Urinary bladder (tissue), 4 donors: ENCODE results near the gene CCSER1. TPM values are rescaled to one million over a fixed set of nuclear protein-coding genes. Genes with fewer than 3 reads are reported as not detected.
A peak's percentile ranks its signal among the peaks of the same experiment; 100 is the strongest.
"Not testable (repeated sequence)": the region's sequence is repeated elsewhere in the genome, so short reads cannot be mapped to it uniquely, and the experiment has no call there.

Source experiments
- DNase-seq: peaks from one replicate; pipeline ENCODE4 v3.0.0-alpha.2; 2015; ENCODE audit errors: extremely low spot score
- H3K27ac ChIP-seq: one replicate; pipeline ENCODE4 v1.5.1; 2013; ENCODE audit warnings: low read depth, mild to moderate bottlenecking, moderate library complexity
- H3K36me3 ChIP-seq: one replicate; pipeline ENCODE4 v1.6.1; 2013; ENCODE audit warnings: mild to moderate bottlenecking, moderate library complexity; ENCODE audit not compliant: insufficient read depth
- H3K4me1 ChIP-seq: one replicate; pipeline ENCODE4 v1.6.1; 2013; ENCODE audit warnings: mild to moderate bottlenecking, moderate library complexity; ENCODE audit not compliant: insufficient read depth
- H3K4me3 ChIP-seq: one replicate; pipeline ENCODE4 v1.5.1; 2013; ENCODE audit warnings: low read depth, low read length
- WGBS: extraction: QIAGEN DNeasy Blood & Tissue Kit; methylation state at CpG from one replicate; pipeline ENCODE4 v1.1.7; 2013; 5-methylcytosine and 5-hydroxymethylcytosine counted together
- polyA plus RNA-seq: library from polyadenylated mRNA; stranded (reverse); fragments of 200-250 nt; gene quantifications from one replicate; pipeline ENCODE4 v1.2.3, GENCODE V29; 2013
- total RNA-seq: library from RNA; depleted of rRNA; stranded (reverse); fragments of >200 nt; gene quantifications from one replicate; pipeline ENCODE4 v1.2.3, GENCODE V29; 2014
- donor health status: healthy with polysubstance abuse.
- donor health status: healthy.

CCSER1 gene
- total and polyA plus RNA-seq, 2 donors, result 1.4 to 88.0 TPM

DNA sequence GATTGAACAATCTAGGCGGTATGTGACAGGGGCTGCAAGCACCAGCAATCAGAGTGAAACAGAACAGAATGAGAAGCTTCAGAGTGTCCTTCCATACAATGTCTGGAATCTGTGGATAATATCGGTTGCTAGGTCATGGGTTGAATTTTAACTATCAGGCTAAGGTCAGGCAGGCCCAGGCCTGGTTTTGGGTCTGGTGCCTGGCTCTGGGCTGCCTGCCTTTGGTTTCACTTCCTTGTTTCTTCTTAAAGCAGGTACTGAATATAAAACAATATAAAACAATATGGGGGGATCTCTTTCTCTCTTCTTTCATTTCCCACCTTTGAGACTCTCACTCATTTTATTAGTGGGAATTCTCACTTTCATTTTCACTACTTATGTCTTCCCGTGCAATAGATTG is 962.0 kb downstream of the CCSER1 start:
- no peak for DNase-seq
- Histone ChIP-seq H3K27ac (no peak overlapping the region), H3K4me1 (no peaks in the 10 kb centered on the region), H3K36me3 (no peaks in the 10 kb centered on the region), H3K4me3 (no peak overlapping the region)
- 76% methylated on average over 3 of the region's 3 CpGs for WGBS

DNA sequence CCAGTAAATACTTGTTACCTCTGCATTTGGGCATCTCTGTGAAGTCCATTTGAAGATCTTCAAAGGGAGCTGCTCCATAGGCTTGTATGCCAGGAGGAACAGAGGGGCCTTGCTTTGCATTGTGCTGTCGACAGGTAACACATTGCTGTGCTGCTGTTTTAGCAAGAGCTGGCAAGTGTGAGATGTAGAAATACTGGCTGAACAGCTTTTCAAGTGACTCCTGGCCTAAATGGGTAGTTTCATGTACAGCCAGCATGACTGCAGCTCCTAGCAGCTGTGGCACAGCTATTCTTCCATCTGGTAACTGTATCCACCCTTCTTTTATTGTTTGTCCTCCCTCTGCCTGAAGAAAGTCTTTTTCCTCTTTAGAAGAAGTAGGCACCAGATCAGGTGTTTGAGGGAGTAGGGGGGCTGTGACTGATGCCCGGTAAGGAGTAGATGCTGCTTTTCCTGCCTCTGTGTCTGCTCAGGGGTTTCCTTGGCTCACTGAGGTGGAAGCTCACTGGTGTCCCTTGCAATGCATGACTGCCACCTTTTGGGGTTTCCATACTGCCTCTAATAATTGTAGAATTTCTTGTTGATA is 965.3 kb downstream of the CCSER1 start:
- Histone ChIP-seq H3K4me1 (no peaks in the 10 kb centered on the region), H3K36me3 (no peaks in the 10 kb centered on the region), H3K27ac (no peak overlapping the region), H3K4me3 (no peak overlapping the region)
- DNase-seq, result peak; percentile 15
- WGBS, result 73% methylated on average over 2 of the region's 2 CpGs

GRCh38 chr4:91094220-91094619 is 967.0 kb downstream of the CCSER1 start:
- WGBS, result 87% methylated on average over 5 of the region's 5 CpGs
- not testable (repeated sequence) for DNase-seq, H3K4me3 ChIP-seq, H3K4me1 ChIP-seq, H3K27ac ChIP-seq, H3K36me3 ChIP-seq

DNA sequence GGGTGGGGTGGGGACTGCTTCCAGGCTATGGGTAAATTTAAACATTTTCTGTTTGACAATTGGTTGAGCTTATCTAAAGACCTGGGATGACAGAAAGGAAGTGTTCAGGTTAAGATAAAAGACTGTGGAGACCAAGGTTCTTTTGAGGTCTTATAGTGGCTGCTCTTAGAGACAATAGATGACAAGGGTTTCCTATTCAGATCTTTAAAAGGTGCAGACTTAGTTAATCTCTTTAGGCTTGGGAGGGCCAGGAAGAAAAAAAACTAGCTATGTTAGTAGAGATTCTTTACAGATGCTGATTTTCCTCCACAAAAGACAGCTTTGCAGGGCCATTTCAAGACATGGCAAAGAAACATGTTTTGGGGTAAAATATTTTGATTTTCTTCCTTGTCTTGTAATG is 972.5 kb downstream of the CCSER1 start:
- Histone ChIP-seq H3K4me3 (no peak overlapping the region), H3K27ac (no peak overlapping the region), H3K36me3 (no peaks in the 10 kb centered on the region), H3K4me1 (no peaks in the 10 kb centered on the region)
- DNase-seq, result no peak

DNA sequence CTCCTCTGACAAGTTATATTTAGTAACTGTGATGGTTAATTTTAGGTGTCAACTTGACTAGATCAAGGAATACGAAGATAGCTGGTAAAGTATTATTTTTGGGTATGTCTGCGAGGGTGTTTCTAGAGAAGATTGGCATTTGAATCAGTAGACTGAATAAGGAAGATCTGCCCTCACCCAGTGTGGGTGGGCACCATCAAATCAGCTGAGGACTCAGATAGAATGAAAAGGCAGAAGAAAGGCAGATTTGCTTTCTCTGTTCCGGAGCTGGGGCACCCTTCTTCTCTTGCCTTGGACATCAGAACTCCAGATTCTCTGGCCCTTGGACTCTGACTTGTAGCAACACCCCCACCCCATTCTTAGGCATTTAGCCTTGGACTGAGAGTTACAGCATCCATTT is 981.6 kb downstream of the CCSER1 start:
- Histone ChIP-seq H3K27ac (no peak overlapping the region), H3K4me1 (no peaks in the 10 kb centered on the region), H3K4me3 (no peak overlapping the region), H3K36me3 (no peaks in the 10 kb centered on the region)
- 93% methylated on average over 3 of the region's 3 CpGs for WGBS
- DNase-seq, result no peak

GRCh38 chr4:91111556-91111955 is 984.4 kb downstream of the CCSER1 start:
- Histone ChIP-seq H3K4me3 (no peak overlapping the region), H3K4me1 (no peaks in the 10 kb centered on the region), H3K36me3 (no peaks in the 10 kb centered on the region), H3K27ac (no peak overlapping the region)
- no peak for DNase-seq
- WGBS, result 46% methylated on average over 1 of the region's 1 CpG

DNA sequence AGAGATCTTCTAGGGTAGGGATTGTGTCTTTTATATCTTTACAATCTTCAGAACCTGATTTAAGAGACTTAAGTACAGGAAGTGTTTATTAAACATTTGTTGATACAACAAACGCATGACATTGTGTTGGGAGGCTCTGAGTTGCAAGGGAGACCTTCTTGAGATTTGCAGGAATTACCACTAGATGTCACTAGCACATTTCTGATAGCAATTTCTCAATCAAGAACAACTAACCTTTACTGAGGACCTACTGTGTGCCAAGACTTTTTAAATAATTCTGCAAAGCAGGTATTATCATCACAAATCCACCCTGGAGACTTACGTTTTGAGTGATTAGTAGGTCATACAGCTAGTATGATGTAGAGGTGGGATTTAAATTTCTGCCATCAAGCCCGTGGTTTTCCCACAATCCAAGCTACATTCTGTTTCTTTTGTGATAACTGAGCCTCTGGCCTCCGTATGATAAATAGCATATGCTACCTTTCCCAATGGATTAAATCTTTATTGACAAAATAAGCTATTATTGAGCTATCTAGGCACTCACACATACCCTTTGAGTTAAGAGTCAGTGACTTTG is 986.0 kb downstream of the CCSER1 start:
- no peaks in the 10 kb centered on the region for H3K36me3 ChIP-seq
- H3K27ac ChIP-seq, result no peak overlapping the region
- no peak for DNase-seq
- WGBS, result 56% methylated on average over 4 of the region's 4 CpGs
- no peak overlapping the region for H3K4me3 ChIP-seq
- H3K4me1 ChIP-seq, result no peaks in the 10 kb centered on the region

GRCh38 chr4:91114386-91114785 is 987.2 kb downstream of the CCSER1 start:
- Histone ChIP-seq H3K4me1 (no peaks in the 10 kb centered on the region), H3K27ac (no peak overlapping the region), H3K4me3 (no peak overlapping the region), H3K36me3 (no peaks in the 10 kb centered on the region)
- 90% methylated on average over 4 of the region's 4 CpGs for WGBS
- DNase-seq, result no peak

GRCh38 chr4:91116861-91117260 is 989.7 kb downstream of the CCSER1 start:
- H3K27ac ChIP-seq, result no peak overlapping the region
- no peaks in the 10 kb centered on the region for H3K36me3 ChIP-seq
- no peak overlapping the region for H3K4me3 ChIP-seq
- H3K4me1 ChIP-seq, result no peaks in the 10 kb centered on the region
- DNase-seq, result no peak

GRCh38 chr4:91118597-91118996 is 991.4 kb downstream of the CCSER1 start:
- no peak for DNase-seq

GRCh38 chr4:91123742-91124141 is 996.5 kb downstream of the CCSER1 start:
- no peaks in the 10 kb centered on the region for H3K36me3 ChIP-seq
- H3K4me3 ChIP-seq, result no peak overlapping the region
- DNase-seq, result no peak
- H3K4me1 ChIP-seq, result no peaks in the 10 kb centered on the region
- no peak overlapping the region for H3K27ac ChIP-seq

More at GRCh38 chr4:91118597-91118996, 991.4 kb downstream of the CCSER1 start:
- Histone ChIP-seq H3K36me3 (no peaks in the 10 kb centered on the region), H3K4me3 (no peak overlapping the region), H3K4me1 (no peaks in the 10 kb centered on the region), H3K27ac (no peak overlapping the region)

- Histone ChIP-seq H3K36me3 (no peaks in the 10 kb centered on the region), H3K4me3 (no peak overlapping the region), H3K27ac (no peak overlapping the region), H3K4me1 (no peaks in the 10 kb centered on the region)
- WGBS, result 87% methylated on average over 2 of the region's 2 CpGs
- no peak for DNase-seq
Measured at GRCh38 chr4:91127192-91127591, 1000.0 kb downstream of the CCSER1 start.

GRCh38 chr4:91127831-91128230 is 1000.6 kb downstream of the CCSER1 start:
- Histone ChIP-seq H3K27ac (no peak overlapping the region), H3K4me1 (no peaks in the 10 kb centered on the region), H3K36me3 (no peaks in the 10 kb centered on the region), H3K4me3 (no peak overlapping the region)
- WGBS, result 26% methylated on average over 1 of the region's 1 CpG
- no peak for DNase-seq

DNA sequence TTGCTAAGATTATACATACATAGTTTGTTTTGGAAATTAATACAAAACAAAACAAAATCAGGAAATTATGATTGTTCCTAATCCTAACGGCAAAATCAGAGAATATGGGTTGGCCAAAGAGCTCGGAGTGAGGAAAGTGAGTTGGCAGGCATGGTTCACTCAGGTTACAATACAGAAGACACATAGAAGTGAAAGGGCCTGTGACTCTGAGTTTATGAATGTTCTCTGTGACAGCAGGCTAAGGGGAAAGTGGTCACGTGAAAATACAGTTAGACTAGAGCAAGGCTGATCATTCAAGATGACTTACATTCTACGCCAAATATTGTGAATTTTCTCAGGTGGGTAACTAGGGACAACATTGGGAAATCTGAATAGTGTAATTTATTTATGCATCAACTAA is 1001.3 kb downstream of the CCSER1 start:
- Histone ChIP-seq H3K4me1 (no peaks in the 10 kb centered on the region), H3K36me3 (no peaks in the 10 kb centered on the region), H3K27ac (no peak overlapping the region), H3K4me3 (no peak overlapping the region)
- 88% methylated on average over 4 of the region's 4 CpGs for WGBS
- DNase-seq, result no peak

DNA sequence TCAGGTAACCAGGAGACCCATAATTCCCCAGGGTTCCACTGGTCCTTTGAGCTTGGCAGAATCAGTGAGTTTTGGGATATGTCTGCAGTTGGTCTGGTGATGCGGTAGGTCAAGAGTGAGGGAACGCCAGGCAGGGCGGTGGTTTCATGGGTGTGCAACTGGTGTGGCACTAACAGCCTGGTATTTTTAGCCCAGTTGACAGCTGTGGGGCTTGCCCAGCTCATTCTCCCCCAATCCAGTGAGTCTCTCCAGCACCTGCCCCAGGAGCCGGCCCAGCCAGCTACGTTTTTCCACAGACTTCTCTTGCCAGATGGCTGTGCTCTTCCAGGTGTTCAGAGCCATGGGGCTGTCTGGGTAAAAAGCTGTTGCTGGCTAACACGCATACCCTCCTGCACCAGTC is 1019.9 kb downstream of the CCSER1 start:
- H3K36me3 ChIP-seq, result no peaks in the 10 kb centered on the region
- H3K4me3 ChIP-seq, result no peak overlapping the region
- H3K4me1 ChIP-seq, result no peaks in the 10 kb centered on the region
- WGBS, result 72% methylated on average over 6 of the region's 6 CpGs
- DNase-seq, result no peak
- no peak overlapping the region for H3K27ac ChIP-seq
